Activated T-cell treated with anti-CD3 and anti-CD28 coated beads, Interleukin-2, amount 50 U/mL, for 4 hours (primary cell): ENCODE measurements around the gene MINK1. TPM values are rescaled to one million over a fixed set of nuclear protein-coding genes. Genes with fewer than 3 reads are reported as not detected.
"Not testable (repeated sequence)": the region's sequence is repeated elsewhere in the genome, so short reads cannot be mapped to it uniquely, and the experiment has no call there.

Experiments
- ATAC-seq, 2 donors: fragments of 200-7000 bp; cut with Tn5 transposase; one replicate each; pipeline ENCODE4 v1.10.0; 2021
- DNase-seq: peaks from one replicate; pipeline ENCODE4 v3.0.0-alpha.2; 2020
- H3K27me3 Mint-ChIP-seq: one replicate; pipeline ENCODE4 v1.8.0; 2021; ENCODE audit warnings: low read depth, mixed read lengths
- H3K36me3 Mint-ChIP-seq: one replicate; pipeline ENCODE4 v1.8.0; 2022; ENCODE audit warnings: mixed read lengths; ENCODE audit not compliant: insufficient read depth
- H3K4me1 Mint-ChIP-seq: one replicate; pipeline ENCODE4 v1.8.0; 2021; ENCODE audit warnings: low read depth, mixed read lengths
- H3K4me3 Mint-ChIP-seq: one replicate; pipeline ENCODE4 v1.8.0; 2021; ENCODE audit warnings: mild to moderate bottlenecking, moderate library complexity, mixed read lengths
- H3K9me3 Mint-ChIP-seq: one replicate; pipeline ENCODE4 v1.8.0; 2021; ENCODE audit warnings: mixed read lengths
- total RNA-seq, 3 donors: library from RNA; stranded (reverse); gene quantifications; one replicate each; pipeline ENCODE4 v1.2.1, GENCODE V29; 2021

The MINK1 gene
- total RNA-seq, 3 donors from 2014 or later = 43.3 to 51.5 (median 45.1) TPM

DNA sequence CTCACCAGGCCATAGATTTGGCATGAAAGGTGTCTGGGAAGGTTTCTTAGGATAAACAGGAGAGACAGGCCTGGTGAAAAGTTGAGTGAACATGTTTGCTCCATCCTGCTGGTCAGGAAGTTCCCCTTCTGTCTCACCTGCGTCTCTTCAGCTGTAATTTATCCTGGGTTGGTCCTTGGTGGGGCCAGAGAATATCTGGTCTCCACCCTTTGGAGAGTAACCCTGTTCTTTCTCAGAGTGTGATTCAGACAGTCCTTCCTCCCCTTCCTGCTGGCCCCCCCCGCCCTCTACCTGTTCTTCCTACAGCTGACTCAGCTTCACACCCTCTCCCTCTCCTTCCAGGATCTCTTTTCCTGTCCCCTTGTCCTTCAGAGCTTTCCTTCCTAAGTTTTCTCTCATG, 17.1 kb downstream of the MINK1 start:
- H3K4me3 Mint-ChIP-seq = no peak overlapping the region
- peaks cover 5% of the 10 kb centered on the region for H3K9me3 Mint-ChIP-seq
- H3K27me3 Mint-ChIP-seq = no peaks in the 10 kb centered on the region
- peaks cover 38% of the 10 kb centered on the region for H3K4me1 Mint-ChIP-seq
- peaks cover 12% of the 10 kb centered on the region for H3K36me3 Mint-ChIP-seq
- ATAC-seq (no peak), DNase-seq (no peak)

DNA sequence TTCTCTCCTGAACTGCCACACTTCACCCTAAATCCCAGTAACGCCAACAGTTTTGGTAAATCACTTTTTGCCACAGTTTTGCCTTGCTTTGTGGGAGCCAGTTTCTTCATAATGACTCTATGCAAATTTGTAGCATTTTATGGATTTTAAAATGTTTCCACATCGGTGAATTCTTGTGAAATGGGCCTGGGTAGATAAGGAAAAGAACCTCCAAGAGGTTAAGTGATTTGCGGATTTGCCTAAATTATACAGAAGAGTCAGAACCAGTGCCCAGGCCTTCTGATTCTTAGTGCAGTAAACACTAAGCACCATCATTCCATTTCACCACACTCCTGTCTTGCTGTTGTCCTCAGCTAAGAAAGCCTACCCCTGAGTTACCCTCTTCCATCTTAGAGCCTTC, 17.9 kb downstream of the MINK1 start:
- DNase-seq (no peak), ATAC-seq (no peak)
- Mint-ChIP-seq H3K27me3 (no peaks in the 10 kb centered on the region), H3K4me1 (peaks cover 34% of the 10 kb centered on the region), H3K9me3 (peaks cover 5% of the 10 kb centered on the region), H3K36me3 (peaks cover 10% of the 10 kb centered on the region), H3K4me3 (no peak overlapping the region)

GRCh38 chr17:4852567-4853207, 19.5 kb downstream of the MINK1 start:
- ATAC-seq = peak in 1 of 2 donors; percentile 18
- peaks cover 37% of the 10 kb centered on the region for H3K4me1 Mint-ChIP-seq

DNA sequence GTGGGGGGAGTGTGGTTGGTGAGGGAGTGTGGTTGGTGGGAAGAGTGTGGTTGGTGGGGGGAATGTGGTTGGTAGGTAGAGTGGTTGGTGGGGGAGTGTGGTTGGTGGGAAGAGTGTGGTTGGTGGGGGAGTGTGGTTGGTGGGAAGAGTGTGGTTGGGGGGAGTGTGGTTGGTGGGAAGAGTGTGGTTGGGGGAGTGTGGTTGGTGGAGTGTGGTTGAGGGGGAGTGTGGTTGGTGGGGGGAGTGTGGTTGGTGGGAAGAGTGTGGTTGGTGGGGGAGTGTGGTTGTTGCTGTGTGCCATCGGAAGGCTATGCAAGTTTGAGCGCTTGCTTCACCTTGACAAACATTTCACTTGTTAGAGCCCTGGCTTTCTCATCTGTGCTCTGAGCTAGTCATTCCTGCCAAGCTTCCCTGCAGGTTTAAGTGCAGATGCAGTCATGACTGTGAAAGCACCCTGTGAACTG, 20.1 kb downstream of the MINK1 start:
- no peak for ATAC-seq
- no peak for DNase-seq
- no peak overlapping the region for H3K4me3 Mint-ChIP-seq

More at GRCh38 chr17:4852567-4853207, 19.5 kb downstream of the MINK1 start:
- DNase-seq = no peak
- Mint-ChIP-seq H3K4me3 (no peak overlapping the region), H3K27me3 (no peaks in the 10 kb centered on the region), H3K36me3 (peaks cover 7% of the 10 kb centered on the region), H3K9me3 (peaks cover 5% of the 10 kb centered on the region)

GRCh38 chr17:4854111-4854681, 21.1 kb downstream of the MINK1 start:
- H3K36me3 Mint-ChIP-seq = peaks cover 9% of the 10 kb centered on the region
- H3K27me3 Mint-ChIP-seq = no peaks in the 10 kb centered on the region
- ATAC-seq (no peak), DNase-seq (no peak)
- H3K9me3 Mint-ChIP-seq = peaks cover 5% of the 10 kb centered on the region
- peaks cover 41% of the 10 kb centered on the region for H3K4me1 Mint-ChIP-seq
- H3K4me3 Mint-ChIP-seq = no peak overlapping the region

More for the DNA sequence above, 20.1 kb downstream of the MINK1 start:
- Mint-ChIP-seq H3K9me3 (peaks cover 5% of the 10 kb centered on the region), H3K27me3 (no peaks in the 10 kb centered on the region), H3K36me3 (peaks cover 9% of the 10 kb centered on the region), H3K4me1 (peaks cover 38% of the 10 kb centered on the region)

- no peak for ATAC-seq
- peaks cover 12% of the 10 kb centered on the region for H3K36me3 Mint-ChIP-seq
- no peaks in the 10 kb centered on the region for H3K27me3 Mint-ChIP-seq
- H3K4me3 Mint-ChIP-seq = no peak overlapping the region
- H3K9me3 Mint-ChIP-seq = peaks cover 5% of the 10 kb centered on the region
- no peak for DNase-seq
- peaks cover 27% of the 10 kb centered on the region for H3K4me1 Mint-ChIP-seq
Measured at GRCh38 chr17:4856271-4856936, 23.3 kb downstream of the MINK1 start.

DNA sequence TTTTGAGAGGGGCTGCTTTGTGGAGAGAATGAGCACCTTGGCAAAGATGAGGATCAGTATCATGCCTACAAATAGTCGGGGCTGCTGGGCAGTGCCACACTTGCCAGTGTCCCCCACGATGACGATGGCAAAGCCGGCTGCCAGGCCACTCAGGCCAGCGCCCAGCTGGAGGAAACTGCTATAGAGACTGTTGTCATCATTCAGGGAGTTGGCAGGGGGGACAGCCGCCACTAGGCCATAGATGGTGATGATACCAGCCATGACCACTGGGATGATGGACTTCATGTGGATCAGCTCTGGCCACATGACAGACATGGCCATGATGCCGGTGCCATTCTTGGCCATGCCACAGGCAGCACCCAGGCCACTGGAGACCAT, 23.8 kb downstream of the MINK1 start:
- Mint-ChIP-seq H3K36me3 (peaks cover 12% of the 10 kb centered on the region), H3K4me3 (no peak overlapping the region), H3K9me3 (peaks cover 5% of the 10 kb centered on the region), H3K27me3 (no peaks in the 10 kb centered on the region), H3K4me1 (peaks cover 25% of the 10 kb centered on the region)
- DNase-seq = no peak
- no peak for ATAC-seq

GRCh38 chr17:4857347-4857746, 24.2 kb downstream of the MINK1 start:
- ATAC-seq, DNase-seq, H3K9me3 Mint-ChIP-seq, H3K27me3 Mint-ChIP-seq, H3K4me3 Mint-ChIP-seq: not testable (repeated sequence)
- Mint-ChIP-seq H3K36me3 (peaks cover 12% of the 10 kb centered on the region), H3K4me1 (peaks cover 21% of the 10 kb centered on the region)

DNA sequence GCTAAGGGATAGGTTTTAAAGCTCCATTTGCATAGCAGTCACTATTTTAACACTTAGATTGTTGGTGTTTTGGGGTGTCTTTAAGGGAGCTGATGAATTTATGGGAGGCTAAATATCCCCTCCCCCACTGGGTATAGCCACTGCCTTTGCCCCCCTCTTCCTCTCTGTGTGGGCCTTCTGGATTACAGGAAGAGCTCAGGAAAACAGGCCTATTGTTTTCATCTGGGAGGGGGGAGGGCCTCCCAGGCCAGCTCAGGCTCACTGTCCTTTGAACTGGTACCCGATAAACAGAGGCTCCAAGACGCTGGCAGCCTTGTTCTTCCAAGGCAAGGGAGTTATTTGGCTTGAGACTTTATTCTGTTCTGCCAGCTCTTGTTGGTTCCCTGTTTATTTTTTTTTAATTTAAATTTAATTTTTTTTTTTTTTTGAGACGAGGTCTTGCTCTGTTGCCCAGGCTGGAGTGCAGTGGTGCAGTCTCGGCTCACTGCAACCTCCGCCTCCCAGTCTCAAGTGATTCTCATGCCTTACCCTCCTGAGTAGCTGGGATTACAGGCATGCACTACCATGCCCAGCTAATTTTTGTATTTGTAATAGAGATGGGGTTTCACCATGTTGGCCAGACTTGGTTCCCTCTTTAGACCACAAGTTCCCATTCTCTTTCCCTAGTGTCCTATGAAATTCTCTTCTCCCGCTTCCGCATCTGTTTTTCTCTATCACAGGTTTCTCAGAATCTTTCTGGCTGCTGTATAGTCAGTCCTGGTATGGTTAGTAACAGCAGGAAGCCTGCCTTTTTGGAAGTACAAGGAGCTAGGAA, 25.1 kb downstream of the MINK1 start:
- ATAC-seq (no peak), DNase-seq (no peak)
- peaks cover 12% of the 10 kb centered on the region for H3K36me3 Mint-ChIP-seq
- peaks cover 19% of the 10 kb centered on the region for H3K4me1 Mint-ChIP-seq
- no peak overlapping the region for H3K4me3 Mint-ChIP-seq
- H3K9me3 Mint-ChIP-seq = no peaks in the 10 kb centered on the region
- no peaks in the 10 kb centered on the region for H3K27me3 Mint-ChIP-seq

DNA sequence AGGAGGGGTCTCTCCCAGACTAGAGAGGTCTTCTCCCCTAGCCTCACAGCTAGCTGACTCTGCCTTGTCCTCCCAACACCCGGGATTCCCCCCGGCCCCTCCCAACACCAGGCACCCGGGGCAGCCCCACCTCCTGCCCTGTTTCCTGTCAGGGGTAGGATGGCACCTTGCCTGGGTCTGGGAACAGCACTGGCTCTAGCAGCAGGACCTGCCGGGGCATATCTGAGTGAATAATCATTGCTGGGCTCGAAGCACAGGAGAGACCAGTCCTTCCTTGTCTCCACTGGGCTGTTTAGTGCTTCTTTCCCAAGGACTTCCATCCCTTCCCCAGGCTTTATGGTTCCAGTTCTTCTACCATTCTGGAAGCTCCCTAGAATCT, 25.7 kb downstream of the MINK1 start:
- DNase-seq (no peak), ATAC-seq (no peak)
- Mint-ChIP-seq H3K9me3 (no peaks in the 10 kb centered on the region), H3K4me1 (peaks cover 17% of the 10 kb centered on the region), H3K27me3 (no peaks in the 10 kb centered on the region), H3K4me3 (no peak overlapping the region), H3K36me3 (peaks cover 12% of the 10 kb centered on the region)

DNA sequence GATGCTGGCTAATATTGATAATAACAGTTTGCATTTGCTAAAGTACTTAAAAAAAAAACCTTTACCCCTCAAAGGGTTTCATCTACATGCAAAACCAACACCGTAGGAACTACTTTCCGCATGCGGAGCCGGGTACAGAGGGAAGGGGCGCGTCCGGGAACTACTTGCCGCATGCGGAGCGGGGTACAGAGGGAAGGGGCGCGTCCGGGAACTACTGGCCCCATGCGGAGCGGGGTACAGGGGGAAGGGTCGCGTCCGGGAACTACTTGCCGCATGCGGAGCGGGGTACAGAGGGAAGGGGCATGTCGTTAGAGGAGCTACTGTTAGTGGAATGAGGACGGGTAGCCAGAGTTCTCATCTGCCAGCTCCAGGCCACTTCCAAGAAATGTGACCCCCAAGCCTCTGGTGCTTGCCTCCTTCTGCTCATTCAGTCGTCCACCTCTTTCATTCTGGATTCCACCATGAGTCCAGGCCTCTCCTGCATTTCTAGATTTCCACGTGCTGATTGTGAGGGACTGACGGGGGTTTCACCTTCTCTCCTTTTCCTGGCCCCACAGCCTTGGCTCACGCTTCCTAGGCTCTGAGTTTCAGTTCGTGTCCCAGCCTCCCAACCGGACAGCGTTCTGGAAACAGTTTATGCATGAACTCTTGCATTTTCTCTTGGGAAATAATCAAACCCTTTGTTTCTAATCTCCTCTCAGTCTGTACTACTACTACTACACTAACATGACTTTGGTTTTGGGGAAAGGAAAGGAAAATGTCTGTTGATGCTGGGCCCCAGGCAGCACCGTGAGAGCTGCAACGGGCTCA, 26.9 kb downstream of the MINK1 start:
- Mint-ChIP-seq H3K4me1 (peaks cover 13% of the 10 kb centered on the region), H3K36me3 (peaks cover 8% of the 10 kb centered on the region), H3K9me3 (no peaks in the 10 kb centered on the region), H3K27me3 (no peaks in the 10 kb centered on the region), H3K4me3 (no peak overlapping the region)
- ATAC-seq = no peak
- DNase-seq = no peak

DNA sequence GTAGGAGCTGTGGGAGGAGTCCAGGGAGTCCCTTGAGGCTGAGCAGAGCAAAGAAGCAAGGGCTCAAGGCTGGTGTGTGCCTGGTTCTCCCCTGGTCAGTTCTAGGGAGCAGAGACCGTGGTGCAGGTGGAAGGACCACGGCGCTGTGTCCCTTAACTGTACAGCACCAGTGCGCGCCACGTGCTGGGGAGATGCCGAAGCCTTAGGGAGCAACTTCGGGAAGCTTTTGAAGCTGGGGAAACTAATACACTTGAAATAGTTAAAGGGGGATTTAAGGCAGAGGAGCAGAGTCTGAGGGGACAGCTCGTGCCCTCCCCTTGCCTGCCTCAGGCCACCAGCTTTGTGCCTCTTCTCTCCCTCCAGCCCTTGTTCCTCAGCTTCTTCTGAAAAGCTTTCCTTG, 27.5 kb downstream of the MINK1 start:
- Mint-ChIP-seq H3K4me1 (peaks cover 13% of the 10 kb centered on the region), H3K36me3 (peaks cover 8% of the 10 kb centered on the region), H3K27me3 (no peaks in the 10 kb centered on the region), H3K4me3 (no peak overlapping the region), H3K9me3 (no peaks in the 10 kb centered on the region)
- no peak for ATAC-seq
- DNase-seq = no peak

DNA sequence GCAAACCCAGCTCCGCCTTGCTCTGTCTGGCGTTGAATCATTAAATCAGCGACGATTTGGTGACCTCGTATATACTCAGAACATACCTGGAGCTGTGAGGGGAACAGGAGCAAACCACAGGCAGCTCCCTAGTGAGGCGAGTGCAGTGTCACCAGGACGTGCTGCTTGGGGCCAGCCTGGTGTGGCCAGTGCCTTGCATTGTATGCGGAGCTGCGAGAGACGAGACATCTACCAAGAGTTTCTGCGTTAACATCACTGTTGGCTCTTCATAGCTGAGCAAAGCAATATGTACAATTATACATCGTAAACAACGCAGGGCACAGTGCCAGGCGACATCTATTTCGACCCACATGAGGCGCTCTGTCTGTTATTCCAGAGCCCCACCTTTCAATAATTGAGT, 27.9 kb downstream of the MINK1 start:
- Mint-ChIP-seq H3K4me1 (peaks cover 13% of the 10 kb centered on the region), H3K27me3 (no peaks in the 10 kb centered on the region), H3K36me3 (peaks cover 8% of the 10 kb centered on the region), H3K9me3 (no peaks in the 10 kb centered on the region), H3K4me3 (no peak overlapping the region)
- ATAC-seq = no peak
- no peak for DNase-seq

DNA sequence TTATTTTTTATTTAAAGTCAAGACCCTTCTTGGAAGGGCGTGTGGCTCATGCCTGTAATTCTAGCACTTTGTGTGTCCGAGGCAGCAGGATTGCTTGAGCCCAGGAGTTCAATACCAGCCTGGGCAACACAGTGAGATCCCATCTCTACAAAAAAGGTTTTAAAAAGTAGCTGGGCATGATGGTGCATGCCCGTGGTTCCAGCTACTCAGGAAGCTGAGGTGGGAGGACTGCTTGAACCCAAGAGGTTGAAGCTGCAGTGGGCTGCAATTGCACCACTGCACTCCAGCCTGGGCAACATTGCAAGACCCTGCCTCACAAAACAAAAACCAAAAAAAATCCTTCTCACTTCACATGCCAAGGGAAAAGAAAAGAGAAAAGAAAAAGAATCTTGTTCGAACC, 29.6 kb downstream of the MINK1 start:
- Mint-ChIP-seq H3K27me3 (no peaks in the 10 kb centered on the region), H3K36me3 (peaks cover 7% of the 10 kb centered on the region), H3K4me3 (no peak overlapping the region), H3K4me1 (peaks cover 5% of the 10 kb centered on the region), H3K9me3 (no peaks in the 10 kb centered on the region)
- DNase-seq (no peak), ATAC-seq (no peak)
